HCT116 (cell line): Measurements from ENCODE around the gene TRPM7. TPM values are rescaled to one million over a fixed set of nuclear protein-coding genes. Genes with fewer than 3 reads are reported as not detected.
"Not testable (repeated sequence)": the region's sequence is repeated elsewhere in the genome, so short reads cannot be mapped to it uniquely, and the experiment has no call there.

Experiments
- ATAC-seq: fragments of 200-7000 bp; cut with Tn5 transposase; 2 replicates; pipeline ENCODE4 v1.9.1; 2020; ENCODE audit warnings: mild to moderate bottlenecking, moderate library complexity
- BruUV-seq: library from RNA; stranded (reverse); fragments of 400-500 nt; replicated peaks from 2 replicates; lab custom pipeline; 2021; lab: Mats Ljungman, UMichigan
- CTCF ChIA-PET: fragments of 300-600 bp; sonication (Branson Sonifier 250); formaldehyde crosslinking; loops from one replicate; lab custom pipeline; 2021; ENCODE audit warnings: antibody characterized with exemption; lab: Charles Lee
- POLR2A ChIA-PET: fragments of 300-600, 350-600 bp; sonication (Branson Sonifier 250); formaldehyde crosslinking; loops from one replicate; lab custom pipeline; 2021; ENCODE audit warnings: antibody characterized with exemption; lab: Charles Lee
- RAD21 ChIA-PET, 2 experiments: fragments of 300-600 bp; sonication (Branson Sonifier 250); formaldehyde crosslinking; loops; one replicate each; lab custom pipeline; 2023; ENCODE audit warnings: low total read pairs in 2 of 2; ENCODE audit not compliant: uncharacterized antibody in 2 of 2, unreplicated experiment in 2 of 2, low non-redundant PET in 1 of 2; lab: Charles Lee
- DNase-seq: peaks from one replicate; pipeline ENCODE4 v3.0.0-alpha.2; 2010; ENCODE audit warnings: low read depth, low spot score
- H2AFZ ChIP-seq: fragments of 200-600 bp; shearing (Covaris generic), sonication (generic); 2 replicates; pipeline ENCODE4 v1.6.1; 2017; ENCODE audit warnings: low read depth, mixed run types, mixed read lengths, antibody characterized with exemption, low read length; ENCODE audit not compliant: poor library complexity, severe bottlenecking
- H3K27ac ChIP-seq: 2 replicates; pipeline ENCODE4 v1.5.1; 2012; ENCODE audit warnings: low read depth, low read length
- H3K27me3 ChIP-seq: fragments of 200-600 bp; sonication (generic); 2 replicates; pipeline ENCODE4 v1.6.1; 2016; ENCODE audit warnings: mixed run types, low read length, mixed read lengths; ENCODE audit not compliant: insufficient read depth
- H3K36me3 ChIP-seq, 2 experiments: fragments of 200-500 bp in 1 of 2; fragments of 200-600 bp in 1 of 2; sonication (Bioruptor generic) in 1 of 2; sonication (generic) in 1 of 2; 2 replicates each; pipeline versions ENCODE4 v1.5.1 to v1.6.1; 2014 to 2016; ENCODE audit warnings: low read length in 2 of 2, inconsistent platforms in 1 of 2, mixed read lengths in 1 of 2, mixed run types in 1 of 2; ENCODE audit not compliant: insufficient read depth in 2 of 2, control insufficient read depth in 1 of 2
- H3K4me1 ChIP-seq, 2 experiments: fragments of 200-600 bp in 1 of 2; sonication (generic) in 1 of 2; 2 replicates each; pipeline versions ENCODE4 v1.5.1 to v1.6.1; 2012 to 2017; ENCODE audit warnings: low read length in 2 of 2, inconsistent platforms in 1 of 2, mild to moderate bottlenecking in 1 of 2, mixed read lengths in 1 of 2, mixed run types in 1 of 2, moderate library complexity in 1 of 2; ENCODE audit not compliant: insufficient read depth in 2 of 2, control insufficient read depth in 1 of 2
- H3K4me2 ChIP-seq: fragments of 200-600 bp; sonication (generic); 2 replicates; pipeline ENCODE4 v1.6.1; 2017; ENCODE audit warnings: mixed run types, low read length, mixed read lengths
- H3K4me3 ChIP-seq, 2 experiments: fragments of 200-600 bp in 1 of 2; sonication (generic) in 1 of 2; replicated peaks in 1 of 2; 2 replicates each; pipeline ENCODE4 v1.5.1; 2011 to 2016; ENCODE audit warnings: low read length in 2 of 2, control low read depth in 1 of 2, low read depth in 1 of 2, mild to moderate bottlenecking in 1 of 2, mixed read lengths in 1 of 2, mixed run types in 1 of 2
- H3K79me2 ChIP-seq: fragments of 200-600 bp; sonication (generic); 2 replicates; pipeline ENCODE4 v1.6.1; 2017; ENCODE audit warnings: mild to moderate bottlenecking, mixed run types, low read length, moderate library complexity, mixed read lengths; ENCODE audit not compliant: insufficient read depth
- H3K9ac ChIP-seq: fragments of 200-600 bp; sonication (generic); 2 replicates; pipeline ENCODE4 v1.6.1; 2016; ENCODE audit warnings: low read length, mixed read lengths
- H3K9me2 ChIP-seq: fragments of 200-600 bp; sonication (generic), shearing (Covaris generic); 2 replicates; pipeline ENCODE4 v1.6.1; 2017; ENCODE audit warnings: mixed run types, mild to moderate bottlenecking, moderate library complexity; ENCODE audit not compliant: insufficient read depth
- H3K9me3 ChIP-seq, 2 experiments: fragments of 200-500 bp in 1 of 2; fragments of 200-600 bp in 1 of 2; sonication (Bioruptor generic) in 1 of 2; sonication (generic) in 1 of 2; 2 replicates each; pipeline ENCODE4 v1.6.1; 2014 to 2017; ENCODE audit warnings: low read length in 2 of 2, mixed read lengths in 2 of 2, inconsistent platforms in 1 of 2, low read depth in 1 of 2, mild to moderate bottlenecking in 1 of 2, mixed run types in 1 of 2, moderate library complexity in 1 of 2; ENCODE audit not compliant: control insufficient read depth in 1 of 2, insufficient read depth in 1 of 2
- H4K20me1 ChIP-seq: fragments of 200-600 bp; sonication (generic), shearing (Covaris generic); 2 replicates; pipeline ENCODE4 v1.6.1; 2017; ENCODE audit warnings: mixed run types, mild to moderate bottlenecking, moderate library complexity; ENCODE audit not compliant: insufficient read depth
- CBX3 ChIP-seq: IDR thresholded peaks from 2 replicates; pipeline ENCODE4 v1.6.1; 2012; ENCODE audit warnings: low read depth
- CTCF ChIP-seq, 3 experiments: fragments of 200-600 bp in 1 of 3; sonication (generic) in 1 of 3; IDR thresholded peaks in 2 of 3; conservative IDR thresholded peaks in 1 of 3; 2 replicates each; pipeline ENCODE4 v1.5.1; 2012 to 2017; ENCODE audit warnings: low read depth in 2 of 3, low read length in 2 of 3, antibody characterized with exemption in 1 of 3, borderline replicate concordance in 1 of 3, control low read depth in 1 of 3, mild to moderate bottlenecking in 1 of 3, mixed read lengths in 1 of 3, mixed run types in 1 of 3, moderate library complexity in 1 of 3; ENCODE audit not compliant: insufficient read depth in 1 of 3
- EZH2phosphoT487 ChIP-seq: fragments of 200-600 bp; IDR thresholded peaks from 2 replicates; pipeline ENCODE4 v1.6.1; 2018; ENCODE audit warnings: antibody characterized with exemption, borderline replicate concordance
- MAX ChIP-seq: IDR thresholded peaks from 2 replicates; pipeline ENCODE4 v1.6.1; 2012
- SIN3A ChIP-seq: IDR thresholded peaks from 2 replicates; pipeline ENCODE4 v1.6.1; 2012; ENCODE audit warnings: low read depth
- SRF ChIP-seq: IDR thresholded peaks from 2 replicates; pipeline ENCODE4 v1.6.1; 2012; ENCODE audit warnings: low read depth
- TCF7L2 ChIP-seq: IDR thresholded peaks from 2 replicates; pipeline ENCODE4 v1.7.0; 2011; ENCODE audit warnings: borderline replicate concordance, inconsistent platforms; ENCODE audit not compliant: insufficient read depth, insufficient read length; ENCODE audit errors: extremely low read depth
- ZFX ChIP-seq: fragments of 450-650 bp; IDR thresholded peaks from 2 replicates; pipeline ENCODE4 v1.6.1; 2017
- intact Hi-C: fragments of 100-400 bp; cut with micrococcal nuclease; formaldehyde crosslinking; loops from 2 replicates; pipeline ENCODE4 v1.10.0; 2022
- total RNA-seq: library from RNA; stranded (reverse); gene quantifications from one replicate; pipeline ENCODE4 v1.2.1, GENCODE V29; 2021; ENCODE audit not compliant: unreplicated experiment

The TRPM7 gene
- total RNA-seq, 1 experiment from 2014 or later, result 26.3 TPM

GRCh38 chr15:50605462-50605861 lies 81.1 kb downstream of the TRPM7 start:
- intact Hi-C loops, result no loop called here
- no TSS peak for BruUV-seq

GRCh38 chr15:50602028-50602427 lies 84.6 kb downstream of the TRPM7 start:
- DNase-seq, H3K27me3 ChIP-seq, H3K9me2 ChIP-seq, POLR2A ChIA-PET, H3K4me3 ChIP-seq, H3K27ac ChIP-seq, H4K20me1 ChIP-seq, H3K4me1 ChIP-seq, ATAC-seq, intact Hi-C loops, RAD21 ChIA-PET, H3K79me2 ChIP-seq, H3K9ac ChIP-seq, H3K9me3 ChIP-seq, BruUV-seq, H3K4me2 ChIP-seq, H2AFZ ChIP-seq: not testable (repeated sequence)
- peaks cover 3 to 13% of the 10 kb centered on the region in 2 experiments; a peak in 3 of 4 replicates for H3K36me3 ChIP-seq
- CTCF ChIA-PET, result interaction anchor here (1.0 kb wide), 1 partner anchor 21 kb away, joined by 3 read pairs; no protein-coding TSS in a partner anchor

More at GRCh38 chr15:50605462-50605861, 81.1 kb downstream of the TRPM7 start:
- H2AFZ ChIP-seq, result no peak overlapping the region
- CTCF ChIA-PET, result interaction anchor here (1.7 kb wide), 1 partner anchor 17 kb away, joined by 8 read pairs; no protein-coding TSS in a partner anchor
- H3K4me3 ChIP-seq, result no peak overlapping the region
- no peaks in the 10 kb centered on the region for H3K9me2 ChIP-seq
- no peak overlapping the region for H3K27ac ChIP-seq
- DNase-seq (no peak), ATAC-seq (no peak)
- no peak overlapping the region for H3K4me2 ChIP-seq
- no peaks in the 10 kb centered on the region for H3K27me3 ChIP-seq
- RAD21 ChIA-PET, result no interaction called here
- H3K9me3 ChIP-seq, result no peaks in the 10 kb centered on the region
- peaks cover 2 to 14% of the 10 kb centered on the region in 2 experiments; a peak in 3 of 4 replicates for H3K36me3 ChIP-seq
- H3K79me2 ChIP-seq, result no peaks in the 10 kb centered on the region
- TF ChIP-seq CBX3, result no peak
- no peak for TF ChIP-seq TCF7L2
- TF ChIP-seq SIN3A, result no peak
- TF ChIP-seq CTCF (IDR thresholded peaks at IDR 0.05 in 2 of 3, conservative IDR thresholded peaks at IDR 0.05 in 1 of 3; ENCODE audit: borderline replicate concordance in 1 of 3, insufficient read depth in 1 of 3, low read depth in 2 of 3, low read length in 2 of 3), result no peak
- TF ChIP-seq MAX, result no peak
- TF ChIP-seq EZH2phosphoT487, result no peak
- TF ChIP-seq SRF, result no peak
- no peak for TF ChIP-seq ZFX
- no peaks in the 10 kb centered on the region for H4K20me1 ChIP-seq
- POLR2A ChIA-PET, result no interaction called here
- H3K9ac ChIP-seq, result no peak overlapping the region
- H3K4me1 ChIP-seq, result no peaks in the 10 kb centered on the region
